ENCODE measurements around the gene HSPG2. TPM values are rescaled to one million over a fixed set of nuclear protein-coding genes. Genes with fewer than 3 reads are reported as not detected.
A peak's percentile ranks its signal among the peaks of the same experiment; 100 is the strongest.

Gene HSPG2
- total and polyA plus RNA-seq, 2 of the 13 experiments (the other 11 are each of a cell fraction or from before 2014, with no cell fraction given), result 9.1 to 13.1 TPM

GRCh38 chr1:21937372-21938121, 437 bp upstream of the HSPG2 start (continued):
- TF ChIP-seq ZNF652 (CRISPR knock-in tag; IDR thresholded peaks at IDR 0.05; ENCODE audit: borderline replicate concordance, low read depth), result no peak
- TF ChIP-seq ZFP36L1 (CRISPR knock-in tag; IDR thresholded peaks at IDR 0.05), result no peak
- no peak for TF ChIP-seq SMC3 (IDR thresholded peaks at IDR 0.05; ENCODE audit: low read length)
- TF ChIP-seq ZNF234 (CRISPR knock-in tag; conservative IDR thresholded peaks at IDR 0.05), result no peak
- no peak for TF ChIP-seq ZNF569 (CRISPR knock-in tag; IDR thresholded peaks at IDR 0.05; ENCODE audit: borderline replicate concordance)
- no peak for TF ChIP-seq ZSCAN20 (CRISPR knock-in tag; IDR thresholded peaks at IDR 0.05; ENCODE audit: borderline replicate concordance)
- no peak for TF ChIP-seq TSC22D2 (CRISPR knock-in tag; IDR thresholded peaks at IDR 0.05; ENCODE audit: borderline replicate concordance)
- no peak for TF ChIP-seq JUN (CRISPR knock-in tag; IDR thresholded peaks at IDR 0.05)
- no peak for TF ChIP-seq NFYC (CRISPR knock-in tag; IDR thresholded peaks at IDR 0.05)
- no peak for TF ChIP-seq TBP (CRISPR knock-in tag; IDR thresholded peaks at IDR 0.05)
- no peak for TF ChIP-seq ISX (CRISPR knock-in tag; conservative IDR thresholded peaks at IDR 0.05)
- TF ChIP-seq ZKSCAN5 (CRISPR knock-in tag; IDR thresholded peaks at IDR 0.05), result peak; percentile 84
- TF ChIP-seq, protein P1, sequence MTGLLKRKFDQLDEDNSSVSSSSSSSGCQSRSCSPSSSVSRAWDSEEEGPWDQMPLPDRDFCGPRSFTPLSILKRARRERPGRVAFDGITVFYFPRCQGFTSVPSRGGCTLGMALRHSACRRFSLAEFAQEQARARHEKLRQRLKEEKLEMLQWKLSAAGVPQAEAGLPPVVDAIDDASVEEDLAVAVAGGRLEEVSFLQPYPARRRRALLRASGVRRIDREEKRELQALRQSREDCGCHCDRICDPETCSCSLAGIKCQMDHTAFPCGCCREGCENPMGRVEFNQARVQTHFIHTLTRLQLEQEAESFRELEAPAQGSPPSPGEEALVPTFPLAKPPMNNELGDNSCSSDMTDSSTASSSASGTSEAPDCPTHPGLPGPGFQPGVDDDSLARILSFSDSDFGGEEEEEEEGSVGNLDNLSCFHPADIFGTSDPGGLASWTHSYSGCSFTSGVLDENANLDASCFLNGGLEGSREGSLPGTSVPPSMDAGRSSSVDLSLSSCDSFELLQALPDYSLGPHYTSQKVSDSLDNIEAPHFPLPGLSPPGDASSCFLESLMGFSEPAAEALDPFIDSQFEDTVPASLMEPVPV (CRISPR knock-in tag; IDR thresholded peaks at IDR 0.05), result 0 out of 2 replicates have a peak, but pooled peaks have one; percentile 27
- TF ChIP-seq SIX1 (CRISPR knock-in tag; IDR thresholded peaks at IDR 0.05; ENCODE audit: borderline replicate concordance), result no peak
- TF ChIP-seq SP1 (IDR thresholded peaks at IDR 0.05), result no peak
- no peak for TF ChIP-seq SP1 (CRISPR knock-in tag; IDR thresholded peaks at IDR 0.05)
- no peak for TF ChIP-seq SATB2 (CRISPR knock-in tag; IDR thresholded peaks at IDR 0.05)
- TF ChIP-seq AGO1 (IDR thresholded peaks at IDR 0.05; ENCODE audit: low read depth, low read length, poor library complexity, severe bottlenecking), result no peak
- no peak for TF ChIP-seq MXD4 (CRISPR knock-in tag; IDR thresholded peaks at IDR 0.05)
- TF ChIP-seq ATF5 (CRISPR knock-in tag; IDR thresholded peaks at IDR 0.05; ENCODE audit: low read depth), result no peak
- TF ChIP-seq MXD3 (CRISPR knock-in tag; IDR thresholded peaks at IDR 0.05), result no peak
- TF ChIP-seq RFX5 (IDR thresholded peaks at IDR 0.05; ENCODE audit: low read depth, low read length), result no peak
- TF ChIP-seq, protein P2, sequence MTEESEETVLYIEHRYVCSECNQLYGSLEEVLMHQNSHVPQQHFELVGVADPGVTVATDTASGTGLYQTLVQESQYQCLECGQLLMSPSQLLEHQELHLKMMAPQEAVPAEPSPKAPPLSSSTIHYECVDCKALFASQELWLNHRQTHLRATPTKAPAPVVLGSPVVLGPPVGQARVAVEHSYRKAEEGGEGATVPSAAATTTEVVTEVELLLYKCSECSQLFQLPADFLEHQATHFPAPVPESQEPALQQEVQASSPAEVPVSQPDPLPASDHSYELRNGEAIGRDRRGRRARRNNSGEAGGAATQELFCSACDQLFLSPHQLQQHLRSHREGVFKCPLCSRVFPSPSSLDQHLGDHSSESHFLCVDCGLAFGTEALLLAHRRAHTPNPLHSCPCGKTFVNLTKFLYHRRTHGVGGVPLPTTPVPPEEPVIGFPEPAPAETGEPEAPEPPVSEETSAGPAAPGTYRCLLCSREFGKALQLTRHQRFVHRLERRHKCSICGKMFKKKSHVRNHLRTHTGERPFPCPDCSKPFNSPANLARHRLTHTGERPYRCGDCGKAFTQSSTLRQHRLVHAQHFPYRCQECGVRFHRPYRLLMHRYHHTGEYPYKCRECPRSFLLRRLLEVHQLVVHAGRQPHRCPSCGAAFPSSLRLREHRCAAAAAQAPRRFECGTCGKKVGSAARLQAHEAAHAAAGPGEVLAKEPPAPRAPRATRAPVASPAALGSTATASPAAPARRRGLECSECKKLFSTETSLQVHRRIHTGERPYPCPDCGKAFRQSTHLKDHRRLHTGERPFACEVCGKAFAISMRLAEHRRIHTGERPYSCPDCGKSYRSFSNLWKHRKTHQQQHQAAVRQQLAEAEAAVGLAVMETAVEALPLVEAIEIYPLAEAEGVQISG (CRISPR knock-in tag; IDR thresholded peaks at IDR 0.05), result no peak
- no peak for TF ChIP-seq ZFP91 (CRISPR knock-in tag; IDR thresholded peaks at IDR 0.05; ENCODE audit: borderline replicate concordance)
